NB4 (cell line): ENCODE measurements around the gene ST3GAL5.

Experiments
- MYC ChIP-seq: IDR thresholded peaks from 2 replicates; pipeline ENCODE4 v1.6.1; 2011; ENCODE audit warnings: low read depth, low read length
- POLR2A ChIP-seq: IDR thresholded peaks from 2 replicates; pipeline ENCODE4 v1.6.1; 2011; ENCODE audit warnings: mild to moderate bottlenecking; ENCODE audit not compliant: insufficient read length; ENCODE audit errors: extremely low read depth
- TF ChIP-seq, protein P1 (sequence below): IDR thresholded peaks from one replicate; pipeline ENCODE4 v1.5.1; 2012; ENCODE audit warnings: low read depth, low read length
- TF ChIP-seq, protein P2 (sequence below): IDR thresholded peaks from 2 replicates; pipeline ENCODE4 v1.6.1; 2011; ENCODE audit warnings: low read depth, low read length

DNA sequence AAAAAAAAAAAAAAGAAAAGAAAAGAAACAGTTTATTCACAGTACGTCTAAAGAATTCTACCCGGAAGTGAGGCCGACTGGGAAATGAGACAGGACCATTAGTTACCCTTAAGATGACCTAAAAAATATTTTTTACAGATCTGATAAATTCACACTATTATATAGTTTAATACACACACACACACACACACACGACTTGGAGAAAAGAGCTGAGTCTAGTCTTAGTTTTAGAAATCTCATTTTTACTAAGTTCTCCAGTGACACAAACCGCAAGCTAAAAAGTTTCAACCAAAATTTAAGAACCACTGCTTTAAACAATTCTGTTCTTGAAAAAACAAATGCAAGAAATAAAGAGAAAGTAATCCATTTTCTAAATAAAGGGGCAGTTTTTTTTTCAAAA, 27.1 kb downstream of the ST3GAL5 start:
- TF ChIP-seq, protein P1, sequence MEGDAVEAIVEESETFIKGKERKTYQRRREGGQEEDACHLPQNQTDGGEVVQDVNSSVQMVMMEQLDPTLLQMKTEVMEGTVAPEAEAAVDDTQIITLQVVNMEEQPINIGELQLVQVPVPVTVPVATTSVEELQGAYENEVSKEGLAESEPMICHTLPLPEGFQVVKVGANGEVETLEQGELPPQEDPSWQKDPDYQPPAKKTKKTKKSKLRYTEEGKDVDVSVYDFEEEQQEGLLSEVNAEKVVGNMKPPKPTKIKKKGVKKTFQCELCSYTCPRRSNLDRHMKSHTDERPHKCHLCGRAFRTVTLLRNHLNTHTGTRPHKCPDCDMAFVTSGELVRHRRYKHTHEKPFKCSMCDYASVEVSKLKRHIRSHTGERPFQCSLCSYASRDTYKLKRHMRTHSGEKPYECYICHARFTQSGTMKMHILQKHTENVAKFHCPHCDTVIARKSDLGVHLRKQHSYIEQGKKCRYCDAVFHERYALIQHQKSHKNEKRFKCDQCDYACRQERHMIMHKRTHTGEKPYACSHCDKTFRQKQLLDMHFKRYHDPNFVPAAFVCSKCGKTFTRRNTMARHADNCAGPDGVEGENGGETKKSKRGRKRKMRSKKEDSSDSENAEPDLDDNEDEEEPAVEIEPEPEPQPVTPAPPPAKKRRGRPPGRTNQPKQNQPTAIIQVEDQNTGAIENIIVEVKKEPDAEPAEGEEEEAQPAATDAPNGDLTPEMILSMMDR = no peak
- TF ChIP-seq POLR2A = no peak
- TF ChIP-seq, protein P2, sequence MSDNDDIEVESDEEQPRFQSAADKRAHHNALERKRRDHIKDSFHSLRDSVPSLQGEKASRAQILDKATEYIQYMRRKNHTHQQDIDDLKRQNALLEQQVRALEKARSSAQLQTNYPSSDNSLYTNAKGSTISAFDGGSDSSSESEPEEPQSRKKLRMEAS = no peak
- no peak for TF ChIP-seq MYC
